ENCODE results near the gene GLRA3.
A peak's percentile ranks its signal among the peaks of the same experiment; 100 is the strongest.

The GLRA3 gene

GRCh38 chr4:174592256-174592984 is 236.6 kb downstream of the GLRA3 start:
- DNase-seq: no peak

- DNase-seq: peak; percentile 59
Measured at GRCh38 chr4:174591243-174592021, 237.6 kb downstream of the GLRA3 start.

- no peak for DNase-seq
Measured at GRCh38 chr4:174590336-174590735, 238.7 kb downstream of the GLRA3 start.
